GM12873 (cell line): ENCODE measurements around the gene C3.

Experiments
- TF ChIP-seq, protein P1 (sequence below): IDR thresholded peaks from 2 replicates; pipeline ENCODE4 v1.5.1; 2012; ENCODE audit warnings: low read depth, mild to moderate bottlenecking, moderate library complexity, low read length, control low read depth; ENCODE audit not compliant: insufficient read depth; ENCODE audit errors: missing control alignments

C3 gene

GRCh38 chr19:6724631-6725492 lies 4.4 kb upstream of the C3 start:
- TF ChIP-seq, protein P1, sequence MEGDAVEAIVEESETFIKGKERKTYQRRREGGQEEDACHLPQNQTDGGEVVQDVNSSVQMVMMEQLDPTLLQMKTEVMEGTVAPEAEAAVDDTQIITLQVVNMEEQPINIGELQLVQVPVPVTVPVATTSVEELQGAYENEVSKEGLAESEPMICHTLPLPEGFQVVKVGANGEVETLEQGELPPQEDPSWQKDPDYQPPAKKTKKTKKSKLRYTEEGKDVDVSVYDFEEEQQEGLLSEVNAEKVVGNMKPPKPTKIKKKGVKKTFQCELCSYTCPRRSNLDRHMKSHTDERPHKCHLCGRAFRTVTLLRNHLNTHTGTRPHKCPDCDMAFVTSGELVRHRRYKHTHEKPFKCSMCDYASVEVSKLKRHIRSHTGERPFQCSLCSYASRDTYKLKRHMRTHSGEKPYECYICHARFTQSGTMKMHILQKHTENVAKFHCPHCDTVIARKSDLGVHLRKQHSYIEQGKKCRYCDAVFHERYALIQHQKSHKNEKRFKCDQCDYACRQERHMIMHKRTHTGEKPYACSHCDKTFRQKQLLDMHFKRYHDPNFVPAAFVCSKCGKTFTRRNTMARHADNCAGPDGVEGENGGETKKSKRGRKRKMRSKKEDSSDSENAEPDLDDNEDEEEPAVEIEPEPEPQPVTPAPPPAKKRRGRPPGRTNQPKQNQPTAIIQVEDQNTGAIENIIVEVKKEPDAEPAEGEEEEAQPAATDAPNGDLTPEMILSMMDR, result no peak

- TF ChIP-seq, protein P1, result no peak
Measured at GRCh38 chr19:6723738-6724137, 3.3 kb upstream of the C3 start.

DNA sequence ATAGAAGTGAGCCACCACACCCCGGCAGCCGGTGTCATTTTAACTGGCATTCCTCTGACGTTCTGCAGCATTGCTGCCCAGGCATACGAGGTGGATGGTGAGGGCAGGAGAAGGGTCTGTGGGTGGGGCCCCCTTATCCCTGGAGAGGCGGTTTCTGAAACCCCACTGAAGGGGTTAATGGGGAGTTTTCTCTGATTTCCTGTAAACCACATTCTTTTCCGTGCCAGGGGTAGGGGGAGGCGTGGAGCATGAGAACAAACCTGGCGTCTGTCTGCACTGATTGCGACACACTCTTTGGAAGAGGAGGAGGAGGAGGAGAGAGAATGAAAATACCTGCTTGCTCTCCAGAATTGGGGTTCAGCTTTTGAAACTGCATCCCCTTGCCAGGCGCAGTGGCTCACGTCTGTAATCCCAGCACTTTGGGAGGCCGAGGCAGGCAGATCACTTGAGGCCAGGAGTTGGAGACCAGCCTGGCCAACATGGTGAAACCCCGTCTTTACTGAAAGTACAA lies 2.7 kb upstream of the C3 start:
- TF ChIP-seq, protein P1, result no peak

DNA sequence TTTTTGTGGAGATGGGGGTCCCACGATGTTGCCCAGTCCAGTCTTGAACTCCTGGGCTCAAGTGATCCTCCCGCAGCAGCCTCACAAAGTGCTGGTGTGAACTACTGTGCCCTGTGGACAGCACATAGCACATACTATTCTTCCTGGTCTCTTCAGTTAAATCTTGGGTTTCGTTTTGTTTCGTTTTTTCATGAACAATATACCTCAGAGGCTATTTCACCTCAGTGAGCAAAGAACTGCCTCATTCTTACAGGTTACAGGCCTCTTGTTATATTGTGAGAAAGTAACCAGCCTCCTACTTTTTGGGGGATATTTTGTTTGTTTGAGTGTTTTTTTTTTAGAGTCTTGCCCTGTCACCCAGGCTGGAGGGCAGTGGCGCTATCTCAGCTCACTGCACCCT lies 1.3 kb upstream of the C3 start:
- TF ChIP-seq, protein P1, result no peak

GRCh38 chr19:6721138-6721474 lies 656 bp upstream of the C3 start:
- TF ChIP-seq, protein P1, result no peak

DNA sequence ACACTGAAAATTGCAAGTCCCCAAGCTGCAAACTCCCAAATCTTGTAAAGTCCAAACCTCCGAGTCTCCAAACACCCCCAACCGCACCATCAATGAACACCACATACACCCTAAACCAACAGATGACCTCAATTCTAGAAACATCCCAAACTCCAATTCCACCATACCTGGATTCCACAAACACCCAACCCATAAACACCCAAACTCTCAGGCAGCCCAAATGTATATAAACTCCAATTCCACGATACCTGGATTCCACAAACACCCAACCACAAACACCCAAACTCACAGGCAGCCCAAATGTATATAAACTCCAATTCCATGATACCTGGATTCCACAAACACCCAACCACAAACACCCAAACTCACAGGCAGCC lies 470 bp downstream of the C3 start:
- TF ChIP-seq, protein P1, result no peak

- TF ChIP-seq, protein P1, result no peak
Measured at GRCh38 chr19:6719540-6719861, 949 bp downstream of the C3 start.
